Dermis blood vessel endothelial cell (primary cell): Measurements from ENCODE around the gene MRPL2. TPM values are rescaled to one million over a fixed set of nuclear protein-coding genes. Genes with fewer than 3 reads are reported as not detected.
A peak's percentile ranks its signal among the peaks of the same experiment; 100 is the strongest.

Experiments used
- DNase-seq: peaks from one replicate; pipeline ENCODE4 v3.0.0; 2010
- total RNA-seq: library from RNA; depleted of rRNA; stranded (reverse); fragments of >200 nt; gene quantifications from 2 replicates; pipeline ENCODE4 v1.2.3, GENCODE V29; 2014

MRPL2 gene
- total RNA-seq, 1 donor from 2014 or later: 19.4 TPM

DNA sequence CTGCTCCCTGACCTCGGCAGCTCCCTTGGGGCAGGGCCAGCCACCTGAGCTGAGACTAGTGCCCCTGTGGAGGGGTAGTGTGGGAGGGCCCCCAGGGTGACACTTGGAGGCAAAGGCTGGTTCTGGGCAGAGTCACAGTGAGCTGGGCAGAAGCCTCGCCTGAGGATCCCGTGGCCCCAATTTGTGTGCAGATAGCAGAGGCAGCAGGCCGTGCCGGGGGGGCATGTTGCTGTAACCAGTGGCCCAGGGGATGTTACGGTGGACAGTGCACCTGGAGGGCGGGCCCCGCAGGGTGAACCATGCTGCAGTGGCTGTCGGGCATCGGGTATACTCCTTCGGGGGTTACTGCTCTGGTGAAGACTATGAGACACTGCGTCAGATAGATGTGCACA, 42.3 kb downstream of the MRPL2 start:
- DNase-seq: no peak

GRCh38 chr6:43016176-43016942, 42.9 kb downstream of the MRPL2 start:
- no peak for DNase-seq

- peak; percentile 46 for DNase-seq
Measured at GRCh38 chr6:43014434-43014909, 44.8 kb downstream of the MRPL2 start.

DNA sequence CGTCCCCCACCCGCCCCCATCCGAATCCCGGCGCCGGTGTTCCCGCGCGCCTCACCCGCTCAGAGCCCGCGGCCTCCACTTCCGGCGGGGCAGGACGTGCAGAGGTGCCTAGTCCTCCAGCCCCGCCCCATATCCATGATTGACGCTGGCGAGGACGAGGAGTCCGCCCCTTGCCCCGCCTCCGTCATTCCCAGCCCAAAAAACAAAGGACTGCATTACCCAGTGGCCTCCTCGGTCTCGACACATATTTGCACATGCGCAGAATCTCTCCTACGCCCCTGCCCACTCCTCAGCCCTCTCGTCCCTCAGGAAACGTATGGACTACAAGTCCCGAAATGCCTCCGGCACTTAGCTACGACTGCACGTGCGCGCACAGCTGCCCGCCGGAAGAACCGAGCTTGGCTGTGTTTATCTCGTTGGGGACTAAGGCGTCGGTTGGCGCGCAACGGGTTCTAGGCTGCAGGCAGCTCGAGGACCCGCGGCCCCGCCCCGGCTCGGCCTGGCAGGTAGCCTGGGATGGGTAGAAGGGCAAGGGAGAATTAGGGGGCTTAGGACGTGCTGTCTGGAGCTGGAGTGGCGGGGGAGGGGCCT, 45.3 kb downstream of the MRPL2 start, which contains the start of the genes KLHDC3 and MEA1:
TSS of gene KLHDC3 (plus strand) at position 407 of the 591 bp plus-strand sequence. CDS start 2,944 bp downstream, outside the sequence.
TSS of gene MEA1 (minus strand) at position 104 of the 591 bp plus-strand sequence. CDS start 133 bp downstream, outside the sequence.
- DNase-seq: peak; percentile 100

GRCh38 chr6:43013097-43013842, 46.0 kb downstream of the MRPL2 start:
- peak; percentile 36 for DNase-seq

- DNase-seq: no peak
Measured at GRCh38 chr6:43012364-43012763, 46.9 kb downstream of the MRPL2 start.

- no peak for DNase-seq
Measured at GRCh38 chr6:43011207-43011606, 48.0 kb downstream of the MRPL2 start.

DNA sequence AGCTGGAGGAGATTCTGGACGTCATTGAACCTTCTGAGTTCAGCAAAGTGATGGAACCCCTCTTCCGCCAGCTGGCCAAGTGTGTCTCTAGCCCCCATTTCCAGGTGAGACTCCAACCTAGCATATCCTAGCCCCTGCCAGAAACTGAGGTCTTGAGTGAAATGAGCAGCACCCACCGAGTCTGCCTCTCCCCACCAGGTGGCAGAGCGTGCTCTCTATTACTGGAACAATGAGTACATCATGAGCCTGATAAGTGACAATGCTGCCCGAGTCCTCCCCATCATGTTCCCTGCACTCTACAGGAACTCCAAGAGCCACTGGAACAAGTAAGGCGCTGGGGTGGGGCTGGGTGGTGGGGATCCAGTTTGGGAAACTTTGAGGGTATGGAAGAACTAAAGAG, 50.1 kb downstream of the MRPL2 start:
- peak; percentile 72 for DNase-seq

- no peak for DNase-seq
Measured at GRCh38 chr6:43007126-43007525, 52.1 kb downstream of the MRPL2 start.

DNA sequence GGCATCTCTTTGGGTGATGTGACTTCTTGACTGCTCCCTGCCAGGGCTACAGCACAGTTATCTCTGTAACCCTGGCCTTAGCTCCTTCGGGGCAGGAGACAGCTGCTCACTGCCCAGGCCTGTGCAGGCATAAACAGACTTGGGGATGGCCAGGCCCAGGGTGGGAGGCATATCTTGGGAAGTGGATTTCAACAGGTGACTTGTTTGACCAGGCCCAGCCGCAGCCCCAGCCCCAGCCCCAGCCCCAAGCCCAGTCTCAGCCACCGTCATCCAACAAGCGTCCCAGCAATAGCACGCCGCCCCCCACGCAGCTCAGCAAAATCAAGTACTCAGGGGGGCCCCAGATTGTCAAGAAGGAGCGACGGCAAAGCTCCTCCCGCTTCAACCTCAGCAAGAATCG, 53.0 kb downstream of the MRPL2 start:
- no peak for DNase-seq

DNA sequence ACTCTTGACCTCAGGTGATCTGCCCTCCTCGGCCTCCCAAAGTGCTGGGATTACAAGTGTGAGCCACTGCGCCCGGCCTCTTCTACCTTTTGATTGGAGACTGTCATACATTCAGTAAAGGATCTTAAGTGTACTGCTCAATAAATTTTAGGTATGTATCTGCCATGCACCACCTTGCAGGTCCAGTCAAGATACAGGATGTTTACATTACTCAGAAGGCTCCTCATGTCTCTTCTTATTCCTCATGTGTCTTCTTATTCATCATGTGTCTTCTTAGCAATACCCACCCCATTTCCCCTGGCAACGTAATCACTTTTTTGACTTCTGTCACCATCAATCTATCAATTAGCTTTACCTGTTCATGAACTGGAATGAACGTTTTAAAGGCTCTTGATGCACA, 53.4 kb downstream of the MRPL2 start:
- no peak for DNase-seq

Other genes starting within 250 kb of the MRPL2 start
- 150 and 174 TPM in 2 replicates for gene RPL7L1, start 179.8 kb downstream of the MRPL2 start, total RNA-seq
- not detected in 2 replicates for gene PTCRA, start 143.4 kb downstream of the MRPL2 start, total RNA-seq
- gene CNPY3, start 130.0 kb downstream of the MRPL2 start, total RNA-seq: 36.1 and 43.4 TPM in 2 replicates
- 0.23 TPM in 1 of 2 replicates, not detected in the other for gene GNMT, start 98.7 kb downstream of the MRPL2 start, total RNA-seq
- gene PEX6, start 80.3 kb downstream of the MRPL2 start, total RNA-seq: 19.1 and 45.8 TPM in 2 replicates
- 37.3 and 45.6 TPM in 2 replicates for gene PPP2R5D, start 74.9 kb downstream of the MRPL2 start, total RNA-seq
- gene MEA1, start 45.5 kb downstream of the MRPL2 start, total RNA-seq: 33.6 and 52.9 TPM in 2 replicates
- gene KLHDC3, start 45.2 kb downstream of the MRPL2 start, total RNA-seq: 134 and 173 TPM in 2 replicates
- gene RRP36, start 37.8 kb downstream of the MRPL2 start, total RNA-seq: 100 and 147 TPM in 2 replicates
- gene CUL7, start 5.6 kb downstream of the MRPL2 start, total RNA-seq: 38.9 and 39.5 TPM in 2 replicates
- gene KLC4, start 197 bp upstream of the MRPL2 start, total RNA-seq: 17.3 and 19.9 TPM in 2 replicates
- gene PTK7, start 16.9 kb upstream of the MRPL2 start, total RNA-seq: 23.0 and 29.9 TPM in 2 replicates
- 16.5 and 19.7 TPM in 2 replicates for gene SRF, start 111.8 kb upstream of the MRPL2 start, total RNA-seq
- gene CUL9, start 122.8 kb upstream of the MRPL2 start, total RNA-seq: 25.9 and 33.8 TPM in 2 replicates
- gene DNPH1, start 170.0 kb upstream of the MRPL2 start, total RNA-seq: 29.0 and 31.5 TPM in 2 replicates
- 0.05 TPM in 1 of 2 replicates, not detected in the other for gene TTBK1, start 184.0 kb upstream of the MRPL2 start, total RNA-seq
- not detected in 2 replicates for gene SLC22A7, start 238.8 kb upstream of the MRPL2 start, total RNA-seq
- gene CRIP3, start 249.4 kb upstream of the MRPL2 start, total RNA-seq: 0.34 TPM in 1 of 2 replicates, not detected in the other